Measurements from ENCODE around the gene DNAJB12. TPM values are rescaled to one million over a fixed set of nuclear protein-coding genes. Genes with fewer than 3 reads are reported as not detected.

Gene DNAJB12
- total RNA-seq, 1 experiment from 2014 or later, result 27.6 TPM

- Histone ChIP-seq H3K14ac (ENCODE audit: insufficient read depth, low read length) (no peak overlapping the region), H3K27ac (ENCODE audit: insufficient read length, low read depth, low read length) (no peak overlapping the region), H3K4ac (ENCODE audit: low read depth, low read length) (no peak overlapping the region), H2BK5ac (ENCODE audit: insufficient read length, low read length) (no peak overlapping the region), H3K79me2 (ENCODE audit: insufficient read depth, low read length) (peaks cover 2% of the 10 kb centered on the region; the same call in 1 of the 2 replicates), H2BK12ac (ENCODE audit: insufficient read length, low read depth, low read length) (no peak overlapping the region), H4K20me1 (ENCODE audit: control insufficient read depth, insufficient read depth, insufficient read length) (no peaks in the 10 kb centered on the region), H3K79me1 (ENCODE audit: insufficient read depth, low read depth, low read length, poor library complexity, severe bottlenecking) (no peaks in the 10 kb centered on the region), H2AK5ac (ENCODE audit: insufficient read length, low read length) (no peak overlapping the region), H3K9ac (ENCODE audit: extremely low read depth, insufficient read length, low read length) (no peak overlapping the region), H2AFZ (ENCODE audit: low read length) (no peak overlapping the region), H2BK120ac (ENCODE audit: low read depth, low read length, poor library complexity, severe bottlenecking) (no peak overlapping the region), H3K27me3 (ENCODE audit: insufficient read depth, low read length) (no peaks in the 10 kb centered on the region), H3K4me1 (ENCODE audit: insufficient read depth, low read length) (no peaks in the 10 kb centered on the region), H4K91ac (ENCODE audit: insufficient read length, low read depth, low read length) (no peak overlapping the region), H4K5ac (ENCODE audit: insufficient read length, low read depth, low read length) (no peak overlapping the region), H4K8ac (replicated peaks; ENCODE audit: insufficient read length, low read depth, low read length) (no peak overlapping the region), H2BK20ac (ENCODE audit: low read depth, low read length, poor library complexity, severe bottlenecking) (no peak overlapping the region), H3T11ph (ENCODE audit: low read length) (no peak overlapping the region), H3K9me3 (ENCODE audit: control insufficient read depth, low read depth, low read length) (no peaks in the 10 kb centered on the region), H3K18ac (ENCODE audit: insufficient read length, low read depth, low read length) (no peak overlapping the region), H3K23ac (ENCODE audit: insufficient read length, low read depth, low read length) (no peak overlapping the region), H2BK15ac (ENCODE audit: low read depth, low read length) (no peak overlapping the region), H3K4me2 (ENCODE audit: insufficient read depth, insufficient read length, low read length) (no peak overlapping the region), H3K56ac (ENCODE audit: insufficient read length, low read depth, low read length) (no peak overlapping the region), H3K23me2 (ENCODE audit: insufficient read length, low read depth, low read length, poor library complexity, severe bottlenecking) (peaks cover 5% of the 10 kb centered on the region)
- Mint-ChIP-seq H3K27me3 (ENCODE audit: low read depth) (peaks cover 2% of the 10 kb centered on the region), H3K4me1 (peaks cover 21 to 24% of the 10 kb centered on the region in 2 experiments), H3K27ac (no peak overlapping the region; a peak in 1 of 7 replicates), H3K36me3 (ENCODE audit: insufficient read depth in 1 of 3, low read depth in 3 of 3) (peaks cover 0 to 2% (median under 1%) of the 10 kb centered on the region in 3 experiments; a peak in 1 of 7 replicates), H3K9me3 (no peaks in the 10 kb centered on the region), H3K4me3 (no peak overlapping the region)
- no peak for TF ChIP-seq CTCF (conservative IDR thresholded peaks at IDR 0.05)
- WGBS (ENCODE audit: extremely low coverage, insufficient read length, low lambda C conversion rate), result no CpG with 5 or more reads among the region's 4 CpGs
- DNase-seq, result no peak
Measured at GRCh38 chr10:72356987-72357386, 2.3 kb upstream of the DNAJB12 start.
